Activated T-cell treated with anti-CD3 and anti-CD28 coated beads, Interleukin-2, amount 50 U/mL, for 1 hour (primary cell): ENCODE results near the gene ARHGEF10L.
"Not testable (repeated sequence)": the region's sequence is repeated elsewhere in the genome, so short reads cannot be mapped to it uniquely, and the experiment has no call there.

Source experiments
- DNase-seq: peaks from one replicate; pipeline ENCODE4 v3.0.0-alpha.2; 2020

ARHGEF10L gene

DNA sequence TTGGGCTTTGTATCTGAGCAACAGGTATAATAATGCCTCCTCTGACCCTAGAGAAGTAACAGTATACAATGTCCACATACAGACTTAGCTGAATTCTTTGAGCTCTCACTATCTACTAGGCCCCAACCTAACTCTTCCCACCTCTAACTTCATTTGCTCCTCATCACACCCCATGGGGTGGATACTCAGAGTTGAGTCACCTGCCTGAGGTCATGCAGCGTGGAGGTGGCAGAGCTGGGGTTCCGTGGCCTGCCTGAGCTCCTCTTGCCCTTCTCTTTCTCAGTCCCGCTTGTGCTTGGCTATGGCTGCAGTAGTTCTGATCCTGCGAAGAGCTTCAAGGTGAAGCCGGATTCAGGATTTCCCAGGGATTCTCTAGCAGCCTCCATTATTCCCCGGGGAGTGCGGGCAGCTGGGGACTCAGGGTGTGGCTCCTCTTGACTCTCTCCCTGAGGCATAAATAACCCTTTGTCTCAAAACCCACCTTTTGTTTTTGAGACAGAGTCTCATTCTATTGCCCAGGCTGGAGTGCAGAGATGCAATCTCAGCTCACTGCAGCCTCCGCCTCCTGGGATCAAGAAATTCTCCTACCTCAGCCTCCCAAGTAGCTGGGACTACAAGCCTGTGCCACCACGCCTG, 185.7 kb downstream of the ARHGEF10L start:
- DNase-seq, result no peak

DNA sequence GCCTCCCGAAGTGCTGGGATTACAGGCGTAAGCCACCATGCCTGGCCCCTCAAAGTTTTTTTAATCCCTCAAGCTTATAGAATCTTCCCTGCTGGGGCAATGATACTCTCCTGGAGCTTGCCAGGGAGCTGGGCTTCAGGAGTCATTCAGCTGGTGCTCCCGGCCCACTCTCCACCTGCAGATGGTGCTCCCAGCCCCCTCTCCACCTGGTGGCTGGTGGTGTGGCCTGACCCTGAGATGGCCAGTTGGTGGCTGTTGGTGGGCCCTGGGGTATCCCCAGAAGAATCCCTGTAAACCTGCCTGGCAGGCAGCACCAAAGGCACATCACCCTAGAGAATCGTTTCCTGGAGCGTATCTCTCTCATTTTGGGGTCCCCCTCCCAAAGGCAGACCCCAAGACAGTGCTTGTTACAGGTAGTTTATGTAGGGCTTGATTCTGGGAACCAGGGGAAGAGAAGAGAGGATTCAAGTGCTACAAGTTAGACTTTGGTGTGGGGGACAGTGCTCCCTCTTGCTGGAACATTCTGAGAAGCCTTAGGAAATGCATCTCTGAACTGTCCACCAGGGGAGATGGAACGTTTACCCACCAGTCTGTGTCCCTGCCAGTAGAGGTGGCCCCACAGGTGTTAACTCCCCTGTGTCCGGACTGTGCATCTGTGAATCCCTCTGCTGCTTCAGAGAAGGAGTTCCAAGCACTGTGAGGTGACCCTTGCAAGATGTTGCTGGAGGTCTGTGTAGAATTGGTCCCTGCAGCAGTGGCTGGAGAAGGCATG, 186.5 kb downstream of the ARHGEF10L start:
- DNase-seq, result no peak

DNA sequence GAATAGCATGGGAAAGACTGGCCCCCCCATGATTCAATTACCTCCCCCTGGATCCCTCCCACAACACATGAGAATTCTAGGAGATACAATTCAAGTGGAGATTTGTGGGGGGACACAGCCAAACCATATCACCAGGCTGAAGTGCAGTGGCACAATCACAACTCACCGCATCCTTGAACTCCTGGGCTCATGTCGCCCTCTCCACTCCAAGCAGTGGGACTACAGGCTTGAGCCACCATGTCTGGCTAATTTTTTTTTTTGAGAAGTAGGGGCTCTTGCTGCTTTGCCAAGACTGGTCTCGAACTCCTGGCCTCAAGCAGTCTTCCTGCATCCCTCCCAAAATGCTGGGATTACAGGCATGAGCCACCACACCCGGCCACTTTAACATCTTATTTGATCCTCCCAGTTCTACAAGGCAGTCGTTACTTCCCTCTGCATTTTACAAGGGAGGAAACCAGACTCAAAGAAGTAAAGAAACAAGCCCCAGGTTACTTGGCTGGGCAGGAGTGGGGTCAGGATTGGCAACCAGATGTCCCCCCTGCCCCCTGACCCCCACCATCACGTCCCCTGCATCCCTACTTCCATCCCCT, 188.7 kb downstream of the ARHGEF10L start:
- no peak for DNase-seq

DNA sequence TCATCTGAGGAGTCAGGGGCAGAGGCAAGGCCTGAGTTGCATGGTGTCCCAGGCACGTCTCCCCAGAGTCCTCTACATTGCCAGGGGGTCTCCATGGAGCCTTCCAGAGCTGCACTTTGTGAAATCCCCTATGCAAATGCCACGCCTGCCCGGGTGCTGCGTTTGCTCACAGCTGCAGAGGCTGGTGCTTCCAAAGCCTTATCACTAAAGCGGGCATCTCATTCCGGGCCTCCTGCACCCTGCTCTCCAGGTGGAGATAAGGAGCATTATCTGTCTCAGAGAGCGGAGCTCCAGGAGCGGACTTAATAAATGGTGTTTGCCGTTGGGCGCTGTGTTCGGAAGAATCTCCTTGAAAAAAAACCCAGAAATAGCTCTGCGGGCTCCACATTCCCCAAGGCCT, 189.8 kb downstream of the ARHGEF10L start:
- no peak for DNase-seq

DNA sequence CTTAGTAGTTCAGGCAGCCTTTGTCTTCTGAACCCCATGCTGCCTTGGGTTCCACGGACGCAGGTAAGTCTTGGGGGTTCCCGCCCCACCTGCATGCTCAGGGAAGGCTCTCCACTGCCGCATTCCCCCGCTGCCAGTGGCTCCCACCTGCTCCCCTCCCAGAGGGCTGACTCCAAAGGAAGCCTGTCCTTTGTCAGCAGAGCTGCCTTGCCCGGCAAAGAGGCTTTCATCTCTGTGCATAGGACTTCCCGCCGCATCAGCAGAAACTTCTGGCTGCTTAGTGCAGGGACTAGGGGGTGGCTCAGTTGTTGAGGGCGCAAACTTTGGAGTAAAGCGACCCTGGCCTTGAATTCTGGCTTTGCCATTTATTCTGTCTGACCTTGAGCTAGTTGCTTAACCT, 190.4 kb downstream of the ARHGEF10L start:
- DNase-seq, result no peak

DNA sequence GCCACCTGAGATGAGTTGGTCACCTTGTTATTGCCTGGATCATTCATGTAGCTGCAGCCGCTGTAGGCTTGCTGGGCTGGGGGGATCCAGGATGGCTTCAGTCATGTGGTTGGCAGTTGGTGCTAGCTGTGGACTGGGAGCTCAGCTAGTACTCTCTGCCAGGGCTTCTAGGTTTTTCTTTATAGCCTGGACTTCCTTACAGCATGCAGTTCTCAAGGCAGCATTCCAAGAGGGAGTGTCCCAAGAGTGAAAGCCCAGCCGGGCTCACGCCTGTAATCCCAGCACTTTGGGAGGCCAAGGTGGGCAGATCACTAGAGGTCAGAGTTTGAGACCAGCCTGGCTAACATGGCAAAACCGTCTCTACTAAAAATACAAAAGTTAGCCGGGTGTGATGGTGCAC, 192.0 kb downstream of the ARHGEF10L start:
- no peak for DNase-seq

DNA sequence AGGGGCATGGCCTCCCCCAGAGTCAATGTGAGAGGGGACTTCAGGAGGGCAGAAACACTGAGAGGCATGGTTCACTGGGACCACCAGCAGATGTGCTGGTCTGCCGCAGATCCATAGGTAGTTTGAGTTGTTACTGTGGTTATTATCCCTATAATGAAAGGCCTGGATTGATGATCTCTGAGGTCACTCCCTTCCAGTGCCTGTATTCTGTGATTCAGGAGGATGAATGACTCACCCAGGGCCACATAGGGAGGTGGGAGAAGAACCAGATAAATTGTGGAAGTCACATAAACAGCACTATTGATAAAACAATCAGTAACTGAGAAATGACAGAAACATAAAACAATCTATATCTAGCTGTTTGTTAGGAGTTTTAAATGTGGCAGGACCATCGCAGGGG, 193.0 kb downstream of the ARHGEF10L start:
- DNase-seq, result no peak

DNA sequence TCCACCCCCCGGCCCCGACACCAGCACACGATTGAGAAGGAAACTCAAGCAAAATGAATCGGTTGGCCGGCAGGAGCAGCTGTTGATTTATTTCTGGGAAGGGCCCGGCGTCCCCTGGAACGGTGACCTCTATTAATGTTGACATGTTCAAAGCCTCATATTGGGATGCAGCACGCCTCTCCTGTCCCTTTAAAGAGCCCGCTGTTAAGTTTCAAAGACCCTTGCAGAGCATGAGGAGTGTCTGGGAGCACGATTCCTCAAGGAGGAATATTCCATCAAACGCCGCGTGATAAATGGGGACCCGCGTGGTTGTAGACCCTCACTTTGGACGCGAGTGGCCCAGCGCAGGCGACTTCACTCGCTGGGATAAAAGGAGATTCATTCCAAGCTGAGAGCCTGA, 194.2 kb downstream of the ARHGEF10L start:
- DNase-seq, result no peak

DNA sequence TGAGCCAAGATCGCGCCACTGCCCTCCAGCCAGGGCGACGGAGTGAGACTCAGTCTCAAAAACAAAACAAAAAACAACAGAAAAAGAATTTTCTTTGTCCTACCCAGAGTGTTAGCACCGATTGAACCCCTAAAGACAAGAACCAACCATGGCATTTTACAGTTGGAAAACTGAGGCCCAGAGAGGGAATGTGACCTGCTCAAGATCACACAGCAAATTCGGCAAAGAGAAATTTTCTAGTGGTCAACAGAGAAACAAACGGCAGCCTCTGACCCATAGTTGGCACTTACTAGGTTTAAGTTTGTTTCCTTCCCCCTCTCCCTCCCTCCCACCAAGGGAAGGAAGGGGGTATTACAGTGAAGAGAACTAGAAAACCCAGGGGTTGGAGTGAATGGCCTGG, 195.1 kb downstream of the ARHGEF10L start:
- no peak for DNase-seq

DNA sequence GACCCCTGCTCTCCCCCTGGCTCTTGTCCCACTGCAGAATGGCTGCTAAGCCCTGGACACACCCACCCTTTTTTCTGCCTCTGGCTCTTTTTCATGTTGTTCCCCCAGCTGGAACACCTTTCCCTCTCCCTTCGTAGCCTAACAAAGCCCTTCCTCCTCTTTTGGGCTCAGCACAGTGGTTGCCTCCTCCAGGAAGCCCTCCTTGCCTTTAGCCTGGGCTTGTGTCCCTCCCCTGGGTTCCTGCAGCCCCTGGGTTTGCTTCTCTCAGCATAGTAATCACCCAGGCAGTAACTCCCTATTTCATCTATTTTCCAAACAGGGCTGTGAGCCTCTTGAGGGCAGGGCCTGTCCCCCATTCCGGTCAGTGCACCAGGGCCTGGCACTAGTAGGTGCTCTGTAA, 195.8 kb downstream of the ARHGEF10L start:
- DNase-seq, result no peak

DNA sequence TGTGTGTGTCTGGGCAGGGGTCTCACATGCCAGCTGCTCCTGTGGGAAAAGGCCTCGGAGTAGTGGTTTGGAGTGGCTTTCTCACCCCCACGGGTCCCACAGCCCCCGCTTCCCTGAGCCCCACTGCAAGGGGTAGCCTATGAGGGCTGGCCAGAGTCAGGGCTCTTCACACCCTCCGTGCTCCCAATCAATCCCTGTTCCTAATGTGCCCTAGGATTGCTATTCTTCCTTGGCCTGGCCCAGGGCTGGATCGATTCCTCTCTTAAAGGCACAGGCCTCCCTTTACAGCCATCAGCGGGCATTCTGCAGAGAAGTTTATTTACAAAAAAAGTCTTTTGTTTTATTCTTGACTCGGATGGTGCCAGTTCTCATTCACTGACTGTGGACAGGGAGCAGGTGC, 196.3 kb downstream of the ARHGEF10L start:
- no peak for DNase-seq

DNA sequence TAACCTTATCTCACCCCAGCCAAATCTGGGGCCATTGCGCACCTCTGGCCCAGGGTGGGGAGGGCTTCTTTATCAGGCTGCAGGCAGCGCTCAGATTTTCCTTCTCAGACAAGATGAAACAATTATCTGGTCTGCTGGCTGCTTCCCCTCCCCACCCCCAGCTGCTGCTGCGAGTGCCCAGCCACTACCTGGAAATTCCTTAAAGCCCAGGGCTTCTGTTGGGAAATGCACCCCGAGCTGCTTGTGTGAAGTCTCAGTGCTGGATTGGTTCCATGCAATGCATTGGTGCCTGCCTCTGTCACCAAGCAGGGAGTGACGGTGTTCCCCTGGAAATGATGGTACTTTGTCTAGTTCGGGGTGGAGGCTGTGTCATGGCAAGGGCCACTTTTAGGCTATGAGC, 197.1 kb downstream of the ARHGEF10L start:
- no peak for DNase-seq

DNA sequence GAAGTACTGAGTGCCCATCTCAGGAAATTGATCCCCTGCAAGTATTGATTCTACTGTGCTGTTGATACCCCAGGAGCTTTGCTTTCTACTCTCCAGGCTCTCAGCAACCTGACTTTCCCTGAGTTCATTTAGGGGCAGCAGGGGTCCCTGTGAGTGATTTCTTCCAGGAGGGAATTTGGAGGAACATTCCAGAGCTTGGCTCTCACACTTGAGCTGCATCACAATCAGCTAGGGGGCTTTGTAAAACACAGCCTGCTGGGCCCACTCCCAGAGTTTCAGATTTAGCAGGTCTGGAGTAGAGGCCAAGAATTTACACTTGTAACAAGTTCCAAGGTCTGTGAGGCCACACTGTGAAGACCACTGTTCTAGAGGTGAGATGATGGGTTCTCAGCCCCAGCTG, 199.6 kb downstream of the ARHGEF10L start:
- DNase-seq, result no peak

DNA sequence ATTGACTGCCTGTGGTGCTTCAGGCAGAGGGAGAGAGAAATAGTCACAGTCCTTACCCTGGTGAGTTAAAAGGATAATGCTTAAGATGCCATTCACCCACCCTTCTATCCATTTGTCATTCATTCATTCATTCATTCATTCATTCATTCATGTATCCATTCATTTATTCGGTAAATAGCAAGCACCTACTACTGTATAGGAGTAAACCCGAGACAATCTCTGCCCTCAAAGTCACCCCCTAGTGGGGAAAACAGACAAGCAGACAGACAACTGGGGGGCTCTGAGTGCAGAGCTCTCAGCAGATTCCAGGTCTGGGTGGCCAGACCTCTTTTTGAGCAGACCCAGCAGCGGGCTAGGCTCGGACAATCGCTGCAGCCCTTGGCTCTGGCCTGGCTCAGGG, 201.6 kb downstream of the ARHGEF10L start:
- no peak for DNase-seq

DNA sequence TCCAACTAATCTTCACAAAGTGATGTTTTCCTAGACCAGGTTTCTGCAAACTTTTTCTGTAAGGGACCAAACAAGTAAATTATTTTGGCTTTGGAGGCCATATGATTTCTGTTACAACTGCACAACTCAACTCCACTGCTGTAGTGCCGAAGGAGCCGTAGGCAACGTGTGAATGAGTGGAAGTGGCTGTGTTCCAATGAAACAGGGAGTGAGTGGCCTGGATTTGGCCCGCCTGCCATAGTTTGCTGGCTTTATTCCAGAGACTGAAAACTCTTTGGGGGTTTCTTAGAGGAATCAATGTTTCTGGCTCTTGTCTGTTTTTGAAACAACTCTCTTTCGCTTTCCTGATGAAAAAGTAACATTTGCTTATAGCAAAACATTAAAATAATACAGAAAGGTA, 203.1 kb downstream of the ARHGEF10L start:
- DNase-seq, result no peak

DNA sequence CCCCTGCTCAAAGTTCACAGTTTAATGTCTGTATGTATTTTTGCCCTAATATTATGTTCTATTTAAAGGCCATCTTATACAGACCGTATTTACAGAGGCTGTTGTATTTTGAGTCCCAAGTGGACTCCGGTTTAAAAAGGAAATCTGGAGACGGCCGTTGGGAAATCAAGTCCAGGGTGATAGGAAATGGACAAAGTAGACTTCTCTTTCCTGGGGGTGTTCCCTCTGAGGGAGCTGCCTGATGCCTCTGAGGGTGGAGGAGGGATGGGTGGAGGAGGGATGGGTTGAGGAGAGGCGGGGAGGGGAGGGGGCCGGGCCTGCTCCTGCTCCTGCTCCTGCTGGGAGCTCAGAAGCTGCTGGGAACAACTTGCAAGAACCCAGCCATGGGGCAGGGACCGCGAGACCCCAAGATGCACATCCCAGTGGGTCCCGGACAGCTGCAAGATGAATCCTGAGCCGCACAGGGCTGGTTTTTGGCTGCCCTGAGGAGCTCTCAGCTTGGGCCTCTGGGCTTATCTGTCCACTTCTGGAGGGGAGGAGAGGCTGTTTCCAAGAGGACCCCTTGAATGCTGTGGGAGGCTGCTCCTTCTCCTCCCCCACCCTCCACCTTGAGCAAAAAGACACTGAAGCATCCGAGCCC, 203.6 kb downstream of the ARHGEF10L start:
- no peak for DNase-seq

DNA sequence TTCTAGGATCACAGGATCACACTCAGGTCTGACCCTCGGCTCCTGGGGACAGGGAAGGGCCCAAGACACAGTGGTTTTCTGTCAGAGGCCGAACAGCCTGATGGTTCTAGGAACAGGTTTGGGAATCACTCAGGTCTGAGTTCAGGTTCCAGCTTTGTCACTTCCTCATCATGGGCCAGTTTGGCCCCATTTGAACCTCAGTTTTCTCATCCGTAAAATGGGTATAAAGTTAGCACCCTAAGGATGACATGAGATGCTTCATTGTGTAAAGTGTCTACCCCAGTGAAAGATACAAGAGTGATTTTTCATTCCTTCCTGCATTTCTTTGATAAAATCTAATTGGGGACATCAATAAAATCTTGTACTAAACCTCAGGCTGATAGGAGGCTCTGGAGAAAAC, 204.4 kb downstream of the ARHGEF10L start:
- DNase-seq, result no peak

DNA sequence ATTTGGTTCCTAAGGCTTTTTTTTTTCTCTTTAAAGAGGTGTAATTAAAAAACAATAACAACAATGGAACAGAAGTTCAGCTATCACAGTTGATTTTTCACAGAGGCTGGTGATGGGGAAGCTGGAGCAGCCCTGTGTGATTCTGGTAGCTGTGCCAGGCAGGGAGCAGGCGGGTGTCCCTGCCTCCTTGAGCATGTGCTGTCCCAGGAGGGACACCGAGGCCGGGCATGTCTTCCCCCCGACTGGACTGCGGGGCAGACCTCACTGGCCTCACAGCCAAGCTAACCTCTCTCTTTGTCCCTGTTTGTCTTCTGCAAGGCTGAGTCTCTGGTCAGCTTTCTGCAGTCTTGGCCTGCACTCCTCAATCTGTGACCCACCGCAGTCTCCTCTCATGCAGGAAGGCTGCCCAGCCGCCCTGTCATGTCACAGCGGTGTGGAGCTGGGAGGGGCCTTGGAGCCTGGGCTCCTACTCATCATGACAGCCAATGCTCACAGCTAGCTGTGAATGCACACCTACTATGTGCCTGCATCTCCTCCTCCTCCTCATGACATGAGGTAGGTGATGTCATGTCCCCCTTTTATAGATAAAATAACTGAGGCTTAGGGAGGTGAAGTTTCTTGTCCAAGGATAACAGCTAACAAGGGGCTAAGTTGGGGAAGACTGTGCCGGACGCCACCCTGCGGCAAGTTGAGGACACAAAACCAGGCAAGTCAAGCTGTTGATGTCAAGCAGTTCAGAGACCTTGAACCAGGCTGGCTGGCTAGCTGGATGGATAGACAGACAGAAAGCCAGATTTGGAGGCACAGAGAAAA, 205.4 kb downstream of the ARHGEF10L start:
- DNase-seq, result no peak

DNA sequence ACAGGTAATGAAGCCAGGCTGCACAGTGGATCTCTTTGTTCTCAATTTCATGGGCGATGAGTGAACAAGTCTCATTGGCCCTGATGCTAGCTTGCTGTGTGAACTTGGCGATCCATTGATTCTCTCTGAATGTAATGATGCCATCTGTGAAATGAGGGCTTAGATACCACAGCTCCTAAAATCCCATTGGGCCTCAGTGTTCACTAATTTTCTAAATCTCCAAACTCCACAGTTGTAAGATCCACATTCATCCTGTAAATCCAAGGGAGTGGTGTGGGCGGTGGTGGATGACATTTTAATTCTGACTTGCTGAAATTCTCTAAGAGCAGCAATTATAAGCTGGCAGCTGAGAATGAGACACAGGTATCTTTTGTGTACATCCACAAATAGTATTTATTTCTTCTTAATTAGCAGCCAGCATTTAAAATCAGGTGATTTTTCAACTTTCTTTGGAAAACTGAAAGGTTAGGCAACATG, 206.0 kb downstream of the ARHGEF10L start:
- no peak for DNase-seq

DNA sequence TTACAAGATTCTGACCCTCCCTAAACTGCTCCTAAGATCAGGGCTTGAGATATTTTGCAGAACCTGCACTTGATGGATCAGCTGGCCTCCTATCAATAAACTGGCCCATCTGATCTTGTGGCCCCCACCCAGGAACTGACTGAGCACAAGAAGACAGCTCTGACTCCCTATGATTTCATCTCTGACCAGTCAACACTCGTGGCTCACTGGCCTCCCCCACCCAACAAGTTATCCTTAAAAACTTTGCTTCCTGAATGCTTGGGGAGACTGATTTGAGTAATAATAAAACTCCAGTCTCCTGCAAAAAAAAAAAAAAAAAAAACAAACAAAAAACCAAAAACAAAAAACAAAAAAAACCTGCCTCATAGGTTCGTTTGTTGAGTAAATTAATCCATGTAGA, 206.8 kb downstream of the ARHGEF10L start:
- DNase-seq, result not testable (repeated sequence)

DNA sequence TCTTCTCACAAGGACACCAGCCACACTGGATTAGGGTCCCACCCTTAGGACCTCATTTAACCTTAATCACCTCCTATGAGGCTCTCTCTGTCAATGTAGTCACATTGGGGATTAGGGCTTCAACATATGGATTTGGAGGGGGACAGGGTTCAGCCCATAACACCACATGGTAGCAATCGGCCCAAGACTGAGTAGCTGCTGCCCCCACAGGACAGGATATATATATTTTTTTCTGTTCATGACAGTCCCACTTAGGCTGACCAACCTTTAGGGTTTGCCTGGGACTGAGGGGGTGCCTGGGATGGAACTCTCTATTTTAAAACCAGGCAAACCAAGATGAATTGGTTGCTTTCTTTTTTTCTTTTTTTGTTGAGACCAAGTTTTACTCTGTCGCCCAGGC, 207.4 kb downstream of the ARHGEF10L start:
- DNase-seq, result no peak
